OCI-LY7 (cell line): ENCODE measurements around the gene ALDH16A1.

Experiments used
- CTCF ChIP-seq: fragments of 200-600 bp; sonication (generic); conservative IDR thresholded peaks from 2 replicates; pipeline ENCODE4 v1.5.1; 2014; ENCODE audit warnings: mild to moderate bottlenecking, antibody characterized with exemption, low read length, moderate library complexity, mixed read lengths
- EZH2phosphoT487 ChIP-seq: fragments of 200-600 bp; sonication (generic); IDR thresholded peaks from 2 replicates; pipeline ENCODE4 v1.6.1; 2018; ENCODE audit warnings: low read depth, borderline replicate concordance, mild to moderate bottlenecking, mixed run types, antibody characterized with exemption, low read length, moderate library complexity, mixed read lengths

- TF ChIP-seq CTCF (no peak), EZH2phosphoT487 (no peak)
Observed at GRCh38 chr19:49455773-49456172, 2.7 kb downstream of the ALDH16A1 start.
